PC-3 (cell line): ENCODE data around the gene WNK2. TPM values are rescaled to one million over a fixed set of nuclear protein-coding genes. Genes with fewer than 3 reads are reported as not detected.

Experiments
- ATAC-seq: fragments of 200-7000 bp; cut with Tn5 transposase; 2 replicates; pipeline ENCODE4 v1.9.1; 2020; ENCODE audit warnings: mild to moderate bottlenecking, moderate library complexity
- Bru-seq: library from RNA; stranded (reverse); fragments of 400-500 nt; gene quantifications from one replicate; lab custom pipeline; 2021; lab: Mats Ljungman, UMichigan
- BruChase-seq, 2 experiments: library from RNA; stranded (reverse); fragments of 400-500 nt; gene quantifications; one replicate each; lab custom pipeline; 2021; lab: Mats Ljungman, UMichigan
- BruUV-seq: library from RNA; stranded (reverse); fragments of 400-500 nt; replicated peaks from 2 replicates; lab custom pipeline; 2021; lab: Mats Ljungman, UMichigan
- CTCF ChIA-PET: fragments of 300-600 bp; sonication (Branson Sonifier 250); formaldehyde crosslinking; loops from one replicate; lab custom pipeline; 2022; ENCODE audit warnings: antibody characterized with exemption; lab: Charles Lee
- POLR2A ChIA-PET: fragments of 300-600 bp; sonication (Branson Sonifier 250); formaldehyde crosslinking; loops from one replicate; lab custom pipeline; 2022; ENCODE audit warnings: antibody characterized with exemption; ENCODE audit not compliant: unreplicated experiment; lab: Charles Lee
- DNase-seq: peaks from one replicate; pipeline ENCODE4 v3.0.0-alpha.2; 2015
- H2AFZ ChIP-seq: fragments of 300-600 bp; sonication (generic); 2 replicates; pipeline ENCODE4 v1.6.0; 2016; ENCODE audit warnings: antibody characterized with exemption, low read length
- H3F3A ChIP-seq: fragments of 300-600 bp; sonication (generic); one replicate; pipeline ENCODE4 v1.6.0; 2017; ENCODE audit warnings: antibody characterized with exemption, low read length, control low read depth, mild to moderate bottlenecking; ENCODE audit not compliant: unreplicated experiment
- H3K27ac ChIP-seq: fragments of 300-600 bp; sonication (generic); 2 replicates; pipeline ENCODE4 v1.5.1; 2016; ENCODE audit warnings: mild to moderate bottlenecking, low read length
- H3K27me3 ChIP-seq: fragments of 300-600 bp; sonication (generic); 2 replicates; pipeline ENCODE4 v1.6.1; 2016; ENCODE audit warnings: low read length, mixed read lengths
- H3K36me3 ChIP-seq: fragments of 300-600 bp; sonication (generic); 2 replicates; pipeline ENCODE4 v1.6.1; 2016; ENCODE audit warnings: low read depth, mixed run types, low read length, mixed read lengths
- H3K4me1 ChIP-seq: fragments of 300-600 bp; sonication (generic); 2 replicates; pipeline ENCODE4 v1.5.1; 2016; ENCODE audit warnings: low read length; ENCODE audit not compliant: insufficient read depth
- H3K4me2 ChIP-seq: fragments of 300-600 bp; sonication (generic); 2 replicates; pipeline ENCODE4 v1.6.0; 2016; ENCODE audit warnings: low read length
- H3K4me3 ChIP-seq: fragments of 300-600 bp; sonication (generic); 2 replicates; pipeline ENCODE4 v1.5.1; 2016; ENCODE audit warnings: mild to moderate bottlenecking, low read length, mixed read lengths
- H3K79me2 ChIP-seq: fragments of 300-600 bp; sonication (generic); 2 replicates; pipeline ENCODE4 v1.6.1; 2017; ENCODE audit warnings: low read length, mixed read lengths
- H3K9ac ChIP-seq: fragments of 300-600 bp; sonication (generic); 2 replicates; pipeline ENCODE4 v1.6.0; 2016; ENCODE audit warnings: mild to moderate bottlenecking, low read length
- H3K9me2 ChIP-seq: fragments of 300-600 bp; sonication (generic); replicated peaks from 2 replicates; pipeline ENCODE4 v1.6.1; 2016; ENCODE audit warnings: mixed run types, low read length, mixed read lengths
- H3K9me3 ChIP-seq: fragments of 300-600 bp; sonication (generic); 2 replicates; pipeline ENCODE4 v1.6.1; 2016; ENCODE audit warnings: low read length, mixed read lengths
- H4K20me1 ChIP-seq: fragments of 300-600 bp; sonication (generic); 2 replicates; pipeline ENCODE4 v1.6.1; 2016; ENCODE audit warnings: low read length, mixed read lengths
- CTCF ChIP-seq: fragments of 300-600 bp; sonication (generic); conservative IDR thresholded peaks from 2 replicates; pipeline ENCODE4 v1.5.1; 2017; ENCODE audit warnings: antibody characterized with exemption, low read depth, mild to moderate bottlenecking, low read length
- EZH2 ChIP-seq: fragments of 300-600 bp; sonication (generic); IDR thresholded peaks from one replicate; pipeline ENCODE4 v1.6.1; 2017; ENCODE audit warnings: antibody characterized with exemption, mild to moderate bottlenecking, low read length; ENCODE audit not compliant: unreplicated experiment
- EZH2phosphoT487 ChIP-seq: fragments of 300-600 bp; sonication (generic); IDR thresholded peaks from 2 replicates; pipeline ENCODE4 v1.6.1; 2018; ENCODE audit warnings: mild to moderate bottlenecking, antibody characterized with exemption, low read length, borderline replicate concordance
- intact Hi-C: fragments of 100-400 bp; cut with micrococcal nuclease; formaldehyde crosslinking; loops from 2 replicates; pipeline ENCODE4 v1.9.0; 2023
- long read RNA-seq: library from polyadenylated mRNA; unstranded; transcript quantifications from one replicate; pipeline ENCODE4 v2.0.0, GENCODE V29; 2021; ENCODE audit not compliant: unreplicated experiment
- total RNA-seq: library from RNA; depleted of rRNA; stranded (reverse); fragments of >200 nt; gene quantifications from 2 replicates; pipeline ENCODE4 v1.2.3, GENCODE V29; 2014; rRNA removed

Gene WNK2
- total RNA-seq (11.7 and 15.5 TPM in 2 replicates), Bru-seq, nascent RNA (percentile 34 among the genes with signal in this experiment), BruChase-seq, experiment 1, labeled RNA remaining after a 6-hour chase (percentile 34 among the genes with signal in this experiment), BruChase-seq, experiment 2, labeled RNA remaining after a 2-hour chase (percentile 34 among the genes with signal in this experiment)
- long read RNA-seq, partial matches to known transcripts = 1 of 4 reads
- long read RNA-seq, other reads (novel, unspliced or antisense) = 3 of 4 reads

- Histone ChIP-seq H2AFZ (peak within 1 kb of the TSS; percentile 77), H4K20me1 (no peaks in the 10 kb centered on the region)
- POLR2A ChIA-PET = no interaction called here
These were observed at the start of gene WNK2 for GRCh38 chr9:93183663-93184431. Gene WNK2, plus strand, starts transcription at chr9:93184139. Its CDS starts 791 bp downstream, at chr9:93184930.

GRCh38 chr9:93134740-93135444, 49.0 kb upstream of the WNK2 start:
- Histone ChIP-seq H3K9me2 (no peaks in the 10 kb centered on the region), H3F3A (no peaks in the 10 kb centered on the region), H3K4me3 (peak overlapping the region; percentile 88), H2AFZ (peak overlapping the region; percentile 93), H3K9ac (peak overlapping the region; percentile 73), H3K4me1 (peaks cover 19% of the 10 kb centered on the region), H3K27ac (no peak overlapping the region), H3K79me2 (peaks cover 23% of the 10 kb centered on the region), H4K20me1 (no peaks in the 10 kb centered on the region), H3K9me3 (no peaks in the 10 kb centered on the region), H3K4me2 (peak overlapping the region; percentile 98), H3K36me3 (no peaks in the 10 kb centered on the region), H3K27me3 (no peaks in the 10 kb centered on the region)
- DNase-seq = no peak
- TF ChIP-seq EZH2 (no peak), CTCF (no peak), EZH2phosphoT487 (no peak)
- ChIA-PET CTCF (no interaction called here), POLR2A (no interaction called here)
- BruUV-seq = no TSS peak
- no peak for ATAC-seq
- intact Hi-C loops = no loop called here

More at GRCh38 chr9:93183663-93184431, at the start of gene WNK2:
- ATAC-seq = peak; percentile 55
- intact Hi-C loops = no loop called here
- TF ChIP-seq EZH2 (no peak), EZH2phosphoT487 (no peak), CTCF (no peak)
- H3F3A ChIP-seq = no peaks in the 10 kb centered on the region
- DNase-seq = peak; percentile 63
- H3K9ac ChIP-seq = peak within 1 kb of the TSS; percentile 69
- H3K36me3 ChIP-seq = no peaks in the 10 kb centered on the region
- no peaks in the 10 kb centered on the region for H3K9me3 ChIP-seq
- no peaks in the 10 kb centered on the region for H3K27me3 ChIP-seq
- H3K9me2 ChIP-seq = no peaks in the 10 kb centered on the region
- peak within 1 kb of the TSS; percentile 77 for H3K4me3 ChIP-seq
- H3K4me1 ChIP-seq = peaks cover 13% of the 10 kb centered on the region
- H3K4me2 ChIP-seq = peak within 1 kb of the TSS; percentile 89
- CTCF ChIA-PET = no interaction called here
- peaks cover 42% of the 10 kb centered on the region for H3K79me2 ChIP-seq
- BruUV-seq = no TSS peak
- no peak within 1 kb of the TSS for H3K27ac ChIP-seq
